C4-2B (cell line): ENCODE data around the gene SPTBN5.

Experiments
- H3K27ac ChIP-seq: fragments of 450-650 bp; 2 replicates; pipeline ENCODE4 v1.5.1; 2017
- CTCF ChIP-seq: fragments of 450-650 bp; conservative IDR thresholded peaks from 2 replicates; pipeline ENCODE4 v1.5.1; 2017; ENCODE audit warnings: mild to moderate bottlenecking
- ZFX ChIP-seq: fragments of 450-650 bp; IDR thresholded peaks from 2 replicates; pipeline ENCODE4 v1.6.1; 2017

The SPTBN5 gene

GRCh38 chr15:41869770-41870688 is 23.8 kb downstream of the SPTBN5 start:
- no peak overlapping the region for H3K27ac ChIP-seq
- TF ChIP-seq ZFX (no peak), CTCF (no peak)

GRCh38 chr15:41868321-41868720 is 25.5 kb downstream of the SPTBN5 start:
- TF ChIP-seq CTCF, result no peak
- H3K27ac ChIP-seq, result no peak overlapping the region

- TF ChIP-seq ZFX (no peak), CTCF (no peak)
- no peak overlapping the region for H3K27ac ChIP-seq
Observed at GRCh38 chr15:41866872-41867579, 26.8 kb downstream of the SPTBN5 start.

- TF ChIP-seq CTCF, result no peak
- no peak for TF ChIP-seq ZFX
- H3K27ac ChIP-seq, result no peak overlapping the region
Observed at GRCh38 chr15:41866263-41866703, 27.6 kb downstream of the SPTBN5 start.

GRCh38 chr15:41865490-41866055 is 28.3 kb downstream of the SPTBN5 start:
- no peak overlapping the region for H3K27ac ChIP-seq
- no peak for TF ChIP-seq CTCF
- TF ChIP-seq ZFX, result no peak

GRCh38 chr15:41862515-41863116 is 31.2 kb downstream of the SPTBN5 start:
- TF ChIP-seq ZFX (peak; percentile 52; the same call in 1 of the 2 replicates), CTCF (no peak)
- peak overlapping the region; percentile 78 for H3K27ac ChIP-seq
